Dedifferentiated amniotic fluid mesenchymal stem cell (primary cell): ENCODE data around the gene SDHD.
A peak's percentile ranks its signal among the peaks of the same experiment; 100 is the strongest.

ENCODE experiments used
- DNase-seq: peaks from one replicate; pipeline ENCODE4 v3.0.0-alpha.2; 2016; ENCODE audit errors: extremely low spot score

SDHD gene

GRCh38 chr11:112103446-112103845 lies 16.8 kb downstream of the SDHD start:
- DNase-seq, result no peak

GRCh38 chr11:112106070-112106469 lies 19.4 kb downstream of the SDHD start:
- no peak for DNase-seq

- DNase-seq, result peak; percentile 81
Observed at GRCh38 chr11:112113539-112114457, 27.1 kb downstream of the SDHD start.

- DNase-seq, result no peak
Observed at GRCh38 chr11:112114460-112114859, 27.8 kb downstream of the SDHD start.

- DNase-seq, result no peak
Observed at GRCh38 chr11:112115386-112115785, 28.7 kb downstream of the SDHD start.

GRCh38 chr11:112118176-112118575 lies 31.5 kb downstream of the SDHD start:
- no peak for DNase-seq

- DNase-seq, result no peak
Observed at GRCh38 chr11:112121981-112122615, 35.4 kb downstream of the SDHD start.

GRCh38 chr11:112123129-112123528 lies 36.5 kb downstream of the SDHD start:
- no peak for DNase-seq

- no peak for DNase-seq
Observed at GRCh38 chr11:112127056-112127455, 40.4 kb downstream of the SDHD start.

GRCh38 chr11:112128483-112129121 lies 41.9 kb downstream of the SDHD start:
- DNase-seq, result peak; percentile 51

- DNase-seq, result no peak
Observed at GRCh38 chr11:112129656-112130055, 43.0 kb downstream of the SDHD start.

GRCh38 chr11:112132737-112133136 lies 46.1 kb downstream of the SDHD start:
- DNase-seq, result no peak

GRCh38 chr11:112134473-112134872 lies 47.8 kb downstream of the SDHD start:
- no peak for DNase-seq

- no peak for DNase-seq
Observed at GRCh38 chr11:112143597-112143996, 56.9 kb downstream of the SDHD start.
